Measurements from ENCODE around the gene RITA1.
A peak's percentile ranks its signal among the peaks of the same experiment; 100 is the strongest.

The RITA1 gene

GRCh38 chr12:113159937-113160336 is 25.6 kb upstream of the RITA1 start:
- TF ChIP-seq EZH2phosphoT487 (IDR thresholded peaks at IDR 0.05; ENCODE audit: borderline replicate concordance, low read length) (no peak), CTCF (IDR thresholded peaks at IDR 0.05; ENCODE audit: low read depth, low read length, poor library complexity, severe bottlenecking) (no peak)
- peaks cover 8% of the 10 kb centered on the region for H3K79me2 ChIP-seq (ENCODE audit: control insufficient read depth, low read length)
- no peak overlapping the region for H3K27ac ChIP-seq (ENCODE audit: low read depth, low read length)

GRCh38 chr12:113161415-113162016 is 24.0 kb upstream of the RITA1 start:
- TF ChIP-seq EZH2phosphoT487 (IDR thresholded peaks at IDR 0.05; ENCODE audit: borderline replicate concordance, low read length) (no peak), CTCF (IDR thresholded peaks at IDR 0.05; ENCODE audit: low read depth, low read length, poor library complexity, severe bottlenecking) (no peak)
- Histone ChIP-seq H3K4me3 (ENCODE audit: low read length) (peak overlapping the region; percentile 48), H3K4me2 (ENCODE audit: low read length) (peak overlapping the region; percentile 78), H3K9me2 (replicated peaks; ENCODE audit: control insufficient read depth, low read length) (no peaks in the 10 kb centered on the region), H3K27me3 (ENCODE audit: control insufficient read depth, low read length) (no peaks in the 10 kb centered on the region), H3K9me3 (ENCODE audit: control insufficient read depth, insufficient read depth, low read length) (no peaks in the 10 kb centered on the region), H3K36me3 (ENCODE audit: control insufficient read depth, low read length) (peaks cover 88% of the 10 kb centered on the region), H4K20me1 (ENCODE audit: control insufficient read depth, insufficient read depth, low read depth, low read length) (peaks cover 9% of the 10 kb centered on the region), H3F3A (ENCODE audit: control insufficient read depth, insufficient read depth) (peaks cover 14% of the 10 kb centered on the region), H3K79me2 (ENCODE audit: control insufficient read depth, low read length) (peaks cover 8% of the 10 kb centered on the region), H3K27ac (ENCODE audit: low read depth, low read length) (peak overlapping the region; percentile 62), H3K4me1 (ENCODE audit: control insufficient read depth, low read length) (peaks cover 29% of the 10 kb centered on the region)

More at GRCh38 chr12:113159937-113160336, 25.6 kb upstream of the RITA1 start:
- H3K27me3 ChIP-seq (ENCODE audit: control insufficient read depth, low read length): no peaks in the 10 kb centered on the region
- H3K9me2 ChIP-seq (replicated peaks; ENCODE audit: control insufficient read depth, low read length): no peaks in the 10 kb centered on the region
- H3K36me3 ChIP-seq (ENCODE audit: control insufficient read depth, low read length): peaks cover 75% of the 10 kb centered on the region
- H4K20me1 ChIP-seq (ENCODE audit: control insufficient read depth, insufficient read depth, low read depth, low read length): peaks cover 9% of the 10 kb centered on the region
- H3K4me3 ChIP-seq (ENCODE audit: low read length): no peak overlapping the region
- no peaks in the 10 kb centered on the region for H3K9me3 ChIP-seq (ENCODE audit: control insufficient read depth, insufficient read depth, low read length)
- H3K4me1 ChIP-seq (ENCODE audit: control insufficient read depth, low read length): peaks cover 41% of the 10 kb centered on the region
- H3K4me2 ChIP-seq (ENCODE audit: low read length): no peak overlapping the region
- H3F3A ChIP-seq (ENCODE audit: control insufficient read depth, insufficient read depth): peaks cover 19% of the 10 kb centered on the region

GRCh38 chr12:113162102-113163029 is 23.2 kb upstream of the RITA1 start:
- no peak for TF ChIP-seq CTCF (IDR thresholded peaks at IDR 0.05; ENCODE audit: low read depth, low read length, poor library complexity, severe bottlenecking)
- TF ChIP-seq EZH2phosphoT487 (IDR thresholded peaks at IDR 0.05; ENCODE audit: borderline replicate concordance, low read length): no peak
- H3K9me3 ChIP-seq (ENCODE audit: control insufficient read depth, insufficient read depth, low read length): no peaks in the 10 kb centered on the region
- peak overlapping the region; percentile 48 for H3K4me3 ChIP-seq (ENCODE audit: low read length)
- peaks cover 9% of the 10 kb centered on the region for H4K20me1 ChIP-seq (ENCODE audit: control insufficient read depth, insufficient read depth, low read depth, low read length)
- peak overlapping the region; percentile 62 for H3K27ac ChIP-seq (ENCODE audit: low read depth, low read length)
- peaks cover 29% of the 10 kb centered on the region for H3K4me1 ChIP-seq (ENCODE audit: control insufficient read depth, low read length)
- H3K4me2 ChIP-seq (ENCODE audit: low read length): peak overlapping the region; percentile 78
- peaks cover 87% of the 10 kb centered on the region for H3K36me3 ChIP-seq (ENCODE audit: control insufficient read depth, low read length)
- H3K27me3 ChIP-seq (ENCODE audit: control insufficient read depth, low read length): no peaks in the 10 kb centered on the region
- H3F3A ChIP-seq (ENCODE audit: control insufficient read depth, insufficient read depth): peaks cover 6% of the 10 kb centered on the region
- H3K9me2 ChIP-seq (replicated peaks; ENCODE audit: control insufficient read depth, low read length): no peaks in the 10 kb centered on the region
- peaks cover 8% of the 10 kb centered on the region for H3K79me2 ChIP-seq (ENCODE audit: control insufficient read depth, low read length)
